ENCODE data around the gene EVA1A. TPM values are rescaled to one million over a fixed set of nuclear protein-coding genes. Genes with fewer than 3 reads are reported as not detected.

Gene EVA1A
- total and polyA plus RNA-seq, 2 experiments from 2014 or later: 4.6 to 7.9 TPM

- peaks cover 2% of the 10 kb centered on the region for H3K27me3 Mint-ChIP-seq (ENCODE audit: insufficient read depth, low read depth, poor library complexity)
- H3K79me2 ChIP-seq (replicated peaks; ENCODE audit: insufficient read depth): no peaks in the 10 kb centered on the region
- peaks cover 26% of the 10 kb centered on the region for H3K4me1 Mint-ChIP-seq
- no peaks in the 10 kb centered on the region for H3F3A ChIP-seq (replicated peaks; ENCODE audit: low read depth)
- H3K9me2 ChIP-seq (ENCODE audit: insufficient read depth): no peaks in the 10 kb centered on the region
- H3K36me3 ChIP-seq (ENCODE audit: insufficient read depth): no peaks in the 10 kb centered on the region
- no peaks in the 10 kb centered on the region for H3K9me3 Mint-ChIP-seq
- no peak for DNase-seq (ENCODE audit: low spot score)
- no peaks in the 10 kb centered on the region for H4K20me1 ChIP-seq (replicated peaks; ENCODE audit: insufficient read depth)
- TF ChIP-seq, protein P1, sequence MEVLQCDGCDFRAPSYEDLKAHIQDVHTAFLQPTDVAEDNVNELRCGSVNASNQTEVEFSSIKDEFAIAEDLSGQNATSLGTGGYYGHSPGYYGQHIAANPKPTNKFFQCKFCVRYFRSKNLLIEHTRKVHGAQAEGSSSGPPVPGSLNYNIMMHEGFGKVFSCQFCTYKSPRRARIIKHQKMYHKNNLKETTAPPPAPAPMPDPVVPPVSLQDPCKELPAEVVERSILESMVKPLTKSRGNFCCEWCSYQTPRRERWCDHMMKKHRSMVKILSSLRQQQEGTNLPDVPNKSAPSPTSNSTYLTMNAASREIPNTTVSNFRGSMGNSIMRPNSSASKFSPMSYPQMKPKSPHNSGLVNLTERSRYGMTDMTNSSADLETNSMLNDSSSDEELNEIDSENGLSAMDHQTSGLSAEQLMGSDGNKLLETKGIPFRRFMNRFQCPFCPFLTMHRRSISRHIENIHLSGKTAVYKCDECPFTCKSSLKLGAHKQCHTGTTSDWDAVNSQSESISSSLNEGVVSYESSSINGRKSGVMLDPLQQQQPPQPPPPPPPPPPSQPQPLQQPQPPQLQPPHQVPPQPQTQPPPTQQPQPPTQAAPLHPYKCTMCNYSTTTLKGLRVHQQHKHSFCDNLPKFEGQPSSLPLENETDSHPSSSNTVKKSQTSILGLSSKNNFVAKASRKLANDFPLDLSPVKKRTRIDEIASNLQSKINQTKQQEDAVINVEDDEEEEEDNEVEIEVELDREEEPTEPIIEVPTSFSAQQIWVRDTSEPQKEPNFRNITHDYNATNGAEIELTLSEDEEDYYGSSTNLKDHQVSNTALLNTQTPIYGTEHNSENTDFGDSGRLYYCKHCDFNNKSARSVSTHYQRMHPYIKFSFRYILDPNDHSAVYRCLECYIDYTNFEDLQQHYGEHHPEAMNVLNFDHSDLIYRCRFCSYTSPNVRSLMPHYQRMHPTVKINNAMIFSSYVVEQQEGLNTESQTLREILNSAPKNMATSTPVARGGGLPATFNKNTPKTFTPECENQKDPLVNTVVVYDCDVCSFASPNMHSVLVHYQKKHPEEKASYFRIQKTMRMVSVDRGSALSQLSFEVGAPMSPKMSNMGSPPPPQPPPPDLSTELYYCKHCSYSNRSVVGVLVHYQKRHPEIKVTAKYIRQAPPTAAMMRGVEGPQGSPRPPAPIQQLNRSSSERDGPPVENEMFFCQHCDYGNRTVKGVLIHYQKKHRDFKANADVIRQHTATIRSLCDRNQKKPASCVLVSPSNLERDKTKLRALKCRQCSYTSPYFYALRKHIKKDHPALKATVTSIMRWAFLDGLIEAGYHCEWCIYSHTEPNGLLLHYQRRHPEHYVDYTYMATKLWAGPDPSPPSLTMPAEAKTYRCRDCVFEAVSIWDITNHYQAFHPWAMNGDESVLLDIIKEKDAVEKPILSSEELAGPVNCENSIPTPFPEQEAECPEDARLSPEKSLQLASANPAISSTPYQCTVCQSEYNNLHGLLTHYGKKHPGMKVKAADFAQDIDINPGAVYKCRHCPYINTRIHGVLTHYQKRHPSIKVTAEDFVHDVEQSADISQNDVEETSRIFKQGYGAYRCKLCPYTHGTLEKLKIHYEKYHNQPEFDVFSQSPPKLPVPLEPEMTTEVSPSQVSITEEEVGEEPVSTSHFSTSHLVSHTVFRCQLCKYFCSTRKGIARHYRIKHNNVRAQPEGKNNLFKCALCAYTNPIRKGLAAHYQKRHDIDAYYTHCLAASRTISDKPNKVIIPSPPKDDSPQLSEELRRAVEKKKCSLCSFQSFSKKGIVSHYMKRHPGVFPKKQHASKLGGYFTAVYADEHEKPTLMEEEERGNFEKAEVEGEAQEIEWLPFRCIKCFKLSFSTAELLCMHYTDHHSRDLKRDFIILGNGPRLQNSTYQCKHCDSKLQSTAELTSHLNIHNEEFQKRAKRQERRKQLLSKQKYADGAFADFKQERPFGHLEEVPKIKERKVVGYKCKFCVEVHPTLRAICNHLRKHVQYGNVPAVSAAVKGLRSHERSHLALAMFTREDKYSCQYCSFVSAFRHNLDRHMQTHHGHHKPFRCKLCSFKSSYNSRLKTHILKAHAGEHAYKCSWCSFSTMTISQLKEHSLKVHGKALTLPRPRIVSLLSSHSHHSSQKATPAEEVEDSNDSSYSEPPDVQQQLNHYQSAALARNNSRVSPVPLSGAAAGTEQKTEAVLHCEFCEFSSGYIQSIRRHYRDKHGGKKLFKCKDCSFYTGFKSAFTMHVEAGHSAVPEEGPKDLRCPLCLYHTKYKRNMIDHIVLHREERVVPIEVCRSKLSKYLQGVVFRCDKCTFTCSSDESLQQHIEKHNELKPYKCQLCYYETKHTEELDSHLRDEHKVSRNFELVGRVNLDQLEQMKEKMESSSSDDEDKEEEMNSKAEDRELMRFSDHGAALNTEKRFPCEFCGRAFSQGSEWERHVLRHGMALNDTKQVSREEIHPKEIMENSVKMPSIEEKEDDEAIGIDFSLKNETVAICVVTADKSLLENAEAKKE (CRISPR knock-in tag; IDR thresholded peaks at IDR 0.05): no peak
- TF ChIP-seq NANOG (IDR thresholded peaks at IDR 0.05; ENCODE audit: borderline replicate concordance): no peak
- no peak for TF ChIP-seq POLR2AphosphoS5 (IDR thresholded peaks at IDR 0.05; ENCODE audit: low read depth)
- TF ChIP-seq EZH2 (IDR thresholded peaks at IDR 0.05; ENCODE audit: low read depth, unreplicated experiment): no peak
- no peak for TF ChIP-seq CREB1 (CRISPR knock-in tag; IDR thresholded peaks at IDR 0.05; ENCODE audit: low read depth)
- TF ChIP-seq ZNF114 (CRISPR knock-in tag; IDR thresholded peaks at IDR 0.05): no peak
- no peak for TF ChIP-seq EZH2phosphoT487 (IDR thresholded peaks at IDR 0.05; ENCODE audit: unreplicated experiment)
- no peak for TF ChIP-seq STAT1 (IDR thresholded peaks at IDR 0.05; ENCODE audit: unreplicated experiment)
- no peak overlapping the region for H2AFZ ChIP-seq
- no peak overlapping the region for H3K27ac ChIP-seq (ENCODE audit: low read depth)
- no peak overlapping the region for H3K4me3 ChIP-seq
- no peak overlapping the region for H3K27ac Mint-ChIP-seq
- no peaks in the 10 kb centered on the region for H3K27me3 ChIP-seq (ENCODE audit: insufficient read depth)
- H3K4me2 ChIP-seq: no peak overlapping the region
- no peak overlapping the region for H3K4me3 Mint-ChIP-seq
- no peaks in the 10 kb centered on the region for H3K36me3 Mint-ChIP-seq (ENCODE audit: low read depth)
- ATAC-seq: no peak
- peaks cover 12% of the 10 kb centered on the region; the same call in 1 of the 2 replicates for H3K4me1 ChIP-seq (ENCODE audit: insufficient read depth)
These were observed 84.8 kb downstream of the EVA1A start for GRCh38 chr2:75475976-75476375.
